ENCODE measurements around the gene SCYGR7.
"Not testable (repeated sequence)": the region's sequence is repeated elsewhere in the genome, so short reads cannot be mapped to it uniquely, and the experiment has no call there.

GRCh38 chr2:227740705-227741104 lies 12.6 kb downstream of the SCYGR7 start:
- TF ChIP-seq POLR2A, CTCF, POLR2AphosphoS5 (IDR thresholded peaks at IDR 0.05): not testable (repeated sequence)
